ENCODE measurements around the gene SLC2A3. TPM values are rescaled to one million over a fixed set of nuclear protein-coding genes. Genes with fewer than 3 reads are reported as not detected.
"Not testable (repeated sequence)": the region's sequence is repeated elsewhere in the genome, so short reads cannot be mapped to it uniquely, and the experiment has no call there.

SLC2A3 gene
- total and polyA plus RNA-seq, 2 donors (not counting 3 experiments of a cell fraction or from before 2014, with no cell fraction given) = 13.9 to 20.8 TPM

GRCh38 chr12:7972734-7973456 lies 36.9 kb upstream of the SLC2A3 start:
- Histone ChIP-seq H3K9me1 (replicated peaks; ENCODE audit: control insufficient read depth, extremely low read depth, insufficient read depth, low read length) (no peaks in the 10 kb centered on the region), H3K9me3 (replicated peaks; ENCODE audit: control insufficient read depth, insufficient read depth, low read length) (no peaks in the 10 kb centered on the region), H3K36me3 (ENCODE audit: control insufficient read depth in 2 of 2, extremely low read depth in 1 of 2, insufficient read depth in 2 of 2, low read length in 2 of 2) (no peaks in the 10 kb centered on the region), H3K27me3 (ENCODE audit: control insufficient read depth in 2 of 2, insufficient read depth in 2 of 2, low read length in 2 of 2) (no peaks in the 10 kb centered on the region), H3K4me1 (ENCODE audit: control insufficient read depth, extremely low read depth, insufficient read depth, low read length) (peaks cover 17% of the 10 kb centered on the region), H3K9ac (replicated peaks; ENCODE audit: extremely low read depth, insufficient read depth, low read length) (no peak overlapping the region), H3K4me2 (ENCODE audit: insufficient read depth, low read length) (peak overlapping the region; percentile 50), H4K20me1 (replicated peaks; ENCODE audit: control insufficient read depth, extremely low read depth, insufficient read depth, low read length) (no peaks in the 10 kb centered on the region), H3K79me2 (ENCODE audit: control insufficient read depth, insufficient read depth, low read length) (no peaks in the 10 kb centered on the region), H2AFZ (ENCODE audit: low read depth, low read length) (no peak overlapping the region), H3K27ac (ENCODE audit: insufficient read depth, low read depth, low read length) (no peak overlapping the region), H3K4me3 (replicated peaks in 1 of 3; ENCODE audit: insufficient read depth in 1 of 3, low read depth in 1 of 3, low read length in 3 of 3) (no peak overlapping the region)
- peak; percentile 8 for FAIRE-seq
- DNase-seq (ENCODE audit: low read depth, low spot score) = no peak
- TF ChIP-seq GATA2 (IDR thresholded peaks at IDR 0.05; ENCODE audit: insufficient read depth, insufficient read length, low read depth, low read length) (no peak), CTCF (IDR thresholded peaks at IDR 0.05; ENCODE audit: extremely low read depth in 1 of 2, insufficient read depth in 1 of 2, low read depth in 1 of 2, low read length in 2 of 2) (no peak), JUN (IDR thresholded peaks at IDR 0.05; ENCODE audit: borderline replicate concordance, insufficient read depth, insufficient read length, low read depth) (no peak), POLR2A (IDR thresholded peaks at IDR 0.05; ENCODE audit: low read depth, low read length) (no peak), EZH2 (IDR thresholded peaks at IDR 0.05; ENCODE audit: borderline replicate concordance, low read depth, low read length, severe bottlenecking) (no peak)
- TF ChIP-seq, protein P1, sequence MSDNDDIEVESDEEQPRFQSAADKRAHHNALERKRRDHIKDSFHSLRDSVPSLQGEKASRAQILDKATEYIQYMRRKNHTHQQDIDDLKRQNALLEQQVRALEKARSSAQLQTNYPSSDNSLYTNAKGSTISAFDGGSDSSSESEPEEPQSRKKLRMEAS (IDR thresholded peaks at IDR 0.05; ENCODE audit: insufficient read depth, insufficient read length) = no peak
- intact Hi-C loops (cut with micrococcal nuclease) (no loop called here), dilution Hi-C loops (cut with MboI; ENCODE audit: extremely low pct_ligation_motif_present, low sequenced_read_pairs) (no loop called here)
- POLR2A ChIA-PET = no interaction called here
- BruUV-seq (replicated peaks) = no TSS peak
- CTCF ChIA-PET = interaction anchor here (1.3 to 5.1 kb wide), 3 partner anchors 8 to 39 kb away, joined by 3 to 34 read pairs (median 4); no protein-coding TSS in a partner anchor

GRCh38 chr12:7972269-7972668 lies 36.3 kb upstream of the SLC2A3 start:
- Histone ChIP-seq H3K4me2 (ENCODE audit: insufficient read depth, low read length) (peak overlapping the region; percentile 50), H3K4me1 (ENCODE audit: control insufficient read depth, extremely low read depth, insufficient read depth, low read length) (peaks cover 17% of the 10 kb centered on the region)
- H2AFZ ChIP-seq (ENCODE audit: low read depth, low read length); H4K20me1 ChIP-seq (replicated peaks; ENCODE audit: control insufficient read depth, extremely low read depth, insufficient read depth, low read length); intact Hi-C loops (cut with micrococcal nuclease); H3K9me3 ChIP-seq (replicated peaks; ENCODE audit: control insufficient read depth, insufficient read depth, low read length); H3K27ac ChIP-seq (ENCODE audit: insufficient read depth, low read depth, low read length); H3K79me2 ChIP-seq (ENCODE audit: control insufficient read depth, insufficient read depth, low read length); H3K4me3 ChIP-seq (replicated peaks in 1 of 3; ENCODE audit: insufficient read depth in 1 of 3, low read depth in 1 of 3, low read length in 3 of 3); H3K9ac ChIP-seq (replicated peaks; ENCODE audit: extremely low read depth, insufficient read depth, low read length); DNase-seq (ENCODE audit: low read depth, low spot score); H3K36me3 ChIP-seq (ENCODE audit: control insufficient read depth in 2 of 2, extremely low read depth in 1 of 2, insufficient read depth in 2 of 2, low read length in 2 of 2); dilution Hi-C loops (cut with MboI; ENCODE audit: extremely low pct_ligation_motif_present, low sequenced_read_pairs); H3K9me1 ChIP-seq (replicated peaks; ENCODE audit: control insufficient read depth, extremely low read depth, insufficient read depth, low read length); H3K27me3 ChIP-seq (ENCODE audit: control insufficient read depth in 2 of 2, insufficient read depth in 2 of 2, low read length in 2 of 2): not testable (repeated sequence)
- TSS peak; percentile 82 for BruUV-seq (replicated peaks)
- CTCF ChIA-PET = interaction anchor here (1.6 to 5.1 kb wide), 2 partner anchors 22 to 39 kb away, joined by 4 to 34 read pairs; no protein-coding TSS in a partner anchor
- POLR2A ChIA-PET = interaction anchor here (1.3 kb wide), 1 partner anchor 67 kb away, joined by 3 read pairs; no protein-coding TSS in a partner anchor
- FAIRE-seq = peak; percentile 99

DNA sequence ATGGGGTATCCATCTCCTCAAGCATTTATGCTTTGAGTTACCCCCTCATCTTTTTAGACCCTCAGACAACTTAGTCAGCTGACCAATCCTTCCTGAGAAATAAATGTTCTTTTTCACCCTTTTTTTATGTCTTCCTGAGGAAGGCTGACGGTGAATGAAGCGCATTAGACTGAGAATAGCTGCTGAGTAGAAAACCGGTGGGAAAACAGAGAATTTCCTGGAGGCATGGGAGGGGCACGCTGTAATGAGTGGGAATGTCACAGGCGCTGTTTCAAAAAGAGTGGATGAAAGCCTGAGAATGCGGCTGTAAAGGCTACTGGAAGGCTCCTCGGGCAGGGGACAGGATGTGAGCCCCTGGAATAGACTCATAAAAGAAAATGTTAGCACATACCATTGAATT lies 35.8 kb upstream of the SLC2A3 start:
- peak overlapping the region; percentile 58 for H3K4me2 ChIP-seq (ENCODE audit: insufficient read depth, low read length)
- intact Hi-C loops (cut with micrococcal nuclease) = loop anchor here (1.0 kb wide), 1 partner anchor 55 kb away; no protein-coding TSS in a partner anchor
- H4K20me1 ChIP-seq (replicated peaks; ENCODE audit: control insufficient read depth, extremely low read depth, insufficient read depth, low read length); FAIRE-seq; H3K9me3 ChIP-seq (replicated peaks; ENCODE audit: control insufficient read depth, insufficient read depth, low read length); H3K27me3 ChIP-seq (ENCODE audit: control insufficient read depth in 2 of 2, insufficient read depth in 2 of 2, low read length in 2 of 2); H3K9me1 ChIP-seq (replicated peaks; ENCODE audit: control insufficient read depth, extremely low read depth, insufficient read depth, low read length); DNase-seq (ENCODE audit: low read depth, low spot score); H2AFZ ChIP-seq (ENCODE audit: low read depth, low read length); H3K79me2 ChIP-seq (ENCODE audit: control insufficient read depth, insufficient read depth, low read length); H3K36me3 ChIP-seq (ENCODE audit: control insufficient read depth in 2 of 2, extremely low read depth in 1 of 2, insufficient read depth in 2 of 2, low read length in 2 of 2); dilution Hi-C loops (cut with MboI; ENCODE audit: extremely low pct_ligation_motif_present, low sequenced_read_pairs): not testable (repeated sequence)
- BruUV-seq (replicated peaks) = TSS peak; percentile 65
- H3K4me3 ChIP-seq (replicated peaks in 1 of 3; ENCODE audit: insufficient read depth in 1 of 3, low read depth in 1 of 3, low read length in 3 of 3) = peak overlapping the region in 1 of 3 experiments; percentile 41
- ChIA-PET CTCF (interaction anchor here (1.6 to 5.1 kb wide), 3 partner anchors 11 to 106 kb away, joined by 7 to 34 read pairs (median 17); no protein-coding TSS in a partner anchor), POLR2A (interaction anchor here (1.3 kb wide), 1 partner anchor 68 kb away, joined by 3 read pairs; no protein-coding TSS in a partner anchor)
- H3K4me1 ChIP-seq (ENCODE audit: control insufficient read depth, extremely low read depth, insufficient read depth, low read length) = peaks cover 17% of the 10 kb centered on the region
- H3K9ac ChIP-seq (replicated peaks; ENCODE audit: extremely low read depth, insufficient read depth, low read length) = peak overlapping the region; percentile 50
- peak overlapping the region; percentile 60 for H3K27ac ChIP-seq (ENCODE audit: insufficient read depth, low read depth, low read length)
